ENCODE measurements around the gene POLR3GL. TPM values are rescaled to one million over a fixed set of nuclear protein-coding genes. Genes with fewer than 3 reads are reported as not detected.

POLR3GL gene
- total RNA-seq, 1 donor from 2014 or later = 12.0 TPM

DNA sequence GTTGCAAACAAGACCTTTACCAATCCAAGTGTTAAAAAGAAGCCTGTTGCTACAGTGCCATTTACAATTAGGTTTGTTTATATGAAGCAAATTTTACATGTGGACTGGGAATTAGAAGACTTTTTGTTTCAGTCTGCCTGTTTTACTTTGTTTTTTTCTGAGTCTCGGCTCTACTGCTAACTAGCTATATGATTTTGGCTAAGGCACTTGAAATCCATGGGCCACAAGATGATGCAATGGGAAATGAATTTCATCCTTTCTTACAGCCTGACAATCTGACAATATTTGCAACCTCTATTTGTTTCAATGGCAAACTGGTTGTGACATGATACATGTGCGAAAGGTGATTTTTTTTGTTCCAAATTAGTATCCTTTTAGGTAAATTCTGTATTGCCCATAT is 42.2 kb upstream of the POLR3GL start:
- Histone ChIP-seq H3K27ac (no peak overlapping the region), H3K4me3 (no peak overlapping the region), H2AFZ (replicated peaks) (no peak overlapping the region), H3K4me1 (peaks cover 13% of the 10 kb centered on the region), H3K9me3 (ENCODE audit: low read depth) (no peaks in the 10 kb centered on the region), H3K79me2 (ENCODE audit: low read depth) (peaks cover 16% of the 10 kb centered on the region), H3K27me3 (peaks cover 13% of the 10 kb centered on the region), H4K20me1 (ENCODE audit: low read depth) (no peaks in the 10 kb centered on the region), H3F3A (ENCODE audit: low read depth) (peaks cover 43% of the 10 kb centered on the region), H3K9ac (no peak overlapping the region), H3K36me3 (peaks cover 4% of the 10 kb centered on the region), H3K4me2 (no peak overlapping the region)
- peaks cover 23% of the 10 kb centered on the region for H3K4me1 Mint-ChIP-seq
- TF ChIP-seq, protein P1, sequence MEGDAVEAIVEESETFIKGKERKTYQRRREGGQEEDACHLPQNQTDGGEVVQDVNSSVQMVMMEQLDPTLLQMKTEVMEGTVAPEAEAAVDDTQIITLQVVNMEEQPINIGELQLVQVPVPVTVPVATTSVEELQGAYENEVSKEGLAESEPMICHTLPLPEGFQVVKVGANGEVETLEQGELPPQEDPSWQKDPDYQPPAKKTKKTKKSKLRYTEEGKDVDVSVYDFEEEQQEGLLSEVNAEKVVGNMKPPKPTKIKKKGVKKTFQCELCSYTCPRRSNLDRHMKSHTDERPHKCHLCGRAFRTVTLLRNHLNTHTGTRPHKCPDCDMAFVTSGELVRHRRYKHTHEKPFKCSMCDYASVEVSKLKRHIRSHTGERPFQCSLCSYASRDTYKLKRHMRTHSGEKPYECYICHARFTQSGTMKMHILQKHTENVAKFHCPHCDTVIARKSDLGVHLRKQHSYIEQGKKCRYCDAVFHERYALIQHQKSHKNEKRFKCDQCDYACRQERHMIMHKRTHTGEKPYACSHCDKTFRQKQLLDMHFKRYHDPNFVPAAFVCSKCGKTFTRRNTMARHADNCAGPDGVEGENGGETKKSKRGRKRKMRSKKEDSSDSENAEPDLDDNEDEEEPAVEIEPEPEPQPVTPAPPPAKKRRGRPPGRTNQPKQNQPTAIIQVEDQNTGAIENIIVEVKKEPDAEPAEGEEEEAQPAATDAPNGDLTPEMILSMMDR (IDR thresholded peaks at IDR 0.05) = no peak
- TF ChIP-seq EZH2phosphoT487 (IDR thresholded peaks at IDR 0.05) = no peak
- no peak for TF ChIP-seq EZH2 (IDR thresholded peaks at IDR 0.05)
- DNase-seq (ENCODE audit: low spot score) = no peak
- H3K4me3 Mint-ChIP-seq = no peak overlapping the region
- H3K27me3 Mint-ChIP-seq (ENCODE audit: insufficient read depth, low read depth) = no peaks in the 10 kb centered on the region
- H3K9me3 Mint-ChIP-seq = no peaks in the 10 kb centered on the region
- no peak overlapping the region for H3K27ac Mint-ChIP-seq
- peaks cover 16% of the 10 kb centered on the region for H3K36me3 Mint-ChIP-seq

DNA sequence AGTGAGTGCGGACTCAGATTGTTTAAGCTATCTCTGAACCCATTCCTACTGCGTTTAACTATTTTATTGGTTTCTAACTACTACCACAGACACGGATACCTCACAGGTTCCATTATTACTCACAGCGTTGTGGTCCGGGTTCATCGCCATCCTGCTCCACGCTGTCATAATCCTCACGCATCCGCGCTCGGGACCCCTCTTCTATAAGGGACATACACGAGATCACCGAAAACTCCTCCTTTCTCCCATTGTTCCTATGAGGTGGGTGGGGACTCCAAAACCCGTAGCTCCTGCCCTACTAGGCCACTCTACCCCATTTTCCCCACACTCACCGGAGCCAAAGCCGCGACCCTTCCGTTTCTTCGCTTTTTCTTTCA is 37.8 kb upstream of the POLR3GL start:
- H3K4me3 ChIP-seq = peak overlapping the region; percentile 78
- H3K27me3 ChIP-seq = no peaks in the 10 kb centered on the region
- H3K79me2 ChIP-seq (ENCODE audit: low read depth) = peaks cover 22% of the 10 kb centered on the region
- TF ChIP-seq EZH2phosphoT487 (IDR thresholded peaks at IDR 0.05) = no peak
- no peak for DNase-seq (ENCODE audit: low spot score)
- no peaks in the 10 kb centered on the region for H4K20me1 ChIP-seq (ENCODE audit: low read depth)
- H3K9me3 ChIP-seq (ENCODE audit: low read depth) = no peaks in the 10 kb centered on the region
- H2AFZ ChIP-seq (replicated peaks) = no peak overlapping the region
- H3K9ac ChIP-seq = peak overlapping the region; percentile 76
- peaks cover 7% of the 10 kb centered on the region for H3K4me1 ChIP-seq
- H3F3A ChIP-seq (ENCODE audit: low read depth) = peaks cover 42% of the 10 kb centered on the region
- peak overlapping the region; percentile 96 for H3K4me2 ChIP-seq
- H3K4me1 Mint-ChIP-seq = peaks cover 3% of the 10 kb centered on the region
- H3K36me3 Mint-ChIP-seq = peaks cover 16% of the 10 kb centered on the region
- peak overlapping the region; percentile 85 for H3K27ac ChIP-seq
- H3K9me3 Mint-ChIP-seq = no peaks in the 10 kb centered on the region
- H3K4me3 Mint-ChIP-seq = no peak overlapping the region
- H3K36me3 ChIP-seq = peaks cover 4% of the 10 kb centered on the region
- H3K27me3 Mint-ChIP-seq (ENCODE audit: insufficient read depth, low read depth) = peaks cover 4% of the 10 kb centered on the region
- H3K27ac Mint-ChIP-seq = no peak overlapping the region

DNA sequence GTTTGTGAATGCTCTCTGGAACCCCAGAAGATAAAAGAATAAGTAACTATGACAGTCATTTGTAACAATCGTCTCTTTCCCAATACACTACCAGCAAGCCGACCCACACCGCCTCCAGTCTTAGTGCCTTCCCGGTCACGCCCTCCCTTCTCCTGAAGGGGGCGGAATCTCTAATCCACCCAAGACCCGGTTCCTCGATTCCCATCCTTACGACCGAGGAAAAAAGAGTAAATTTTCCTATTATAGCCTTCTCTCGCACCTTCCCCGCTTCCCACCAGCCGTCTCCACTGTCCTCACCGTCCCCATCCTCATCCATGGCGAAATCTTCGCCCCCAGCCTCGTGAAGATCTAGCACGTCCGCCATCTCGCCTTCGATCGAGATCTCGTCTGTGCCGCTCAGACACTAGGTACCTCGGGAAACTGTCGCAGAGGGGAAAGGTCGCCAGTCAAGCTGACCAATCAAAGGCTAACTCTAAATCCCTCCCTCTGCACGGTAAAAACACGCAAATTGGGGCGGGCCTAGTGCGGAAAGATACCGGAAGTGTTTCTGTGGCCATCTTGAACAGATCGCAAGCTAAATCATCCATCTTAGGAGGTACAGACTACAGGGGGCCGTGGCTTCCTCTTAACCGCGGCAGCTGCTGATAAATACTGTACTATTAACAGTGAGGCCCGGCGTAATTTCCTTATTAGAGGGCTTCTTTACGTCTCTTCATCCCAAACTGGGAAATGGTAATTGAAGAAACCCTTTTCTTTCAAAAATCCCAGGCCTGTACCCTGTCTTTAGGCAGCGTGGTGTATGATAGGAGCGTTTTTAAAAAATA is 37.2 kb upstream of the POLR3GL start, which contains the start of gene RBM8A:
RBM8A (minus strand) TSS at position 422 of the 824 bp plus-strand sequence; CDS start at position 364, 58 bp downstream.
- Mint-ChIP-seq H3K27ac (no peak within 1 kb of the TSS), H3K27me3 (ENCODE audit: insufficient read depth, low read depth) (peaks cover 4% of the 10 kb centered on the region), H3K9me3 (no peaks in the 10 kb centered on the region), H3K4me3 (peak within 1 kb of the TSS; percentile 77), H3K36me3 (peaks cover 15% of the 10 kb centered on the region), H3K4me1 (peaks cover 4% of the 10 kb centered on the region)
- Histone ChIP-seq H3K79me2 (ENCODE audit: low read depth) (peaks cover 22% of the 10 kb centered on the region), H3K27ac (peak within 1 kb of the TSS; percentile 88), H3K4me1 (peaks cover 10% of the 10 kb centered on the region), H3K4me2 (peak within 1 kb of the TSS; percentile 96), H3K9me3 (ENCODE audit: low read depth) (no peaks in the 10 kb centered on the region), H3K36me3 (peaks cover 4% of the 10 kb centered on the region), H4K20me1 (ENCODE audit: low read depth) (no peaks in the 10 kb centered on the region), H3K9ac (peak within 1 kb of the TSS; percentile 94), H3F3A (ENCODE audit: low read depth) (peaks cover 39% of the 10 kb centered on the region), H2AFZ (replicated peaks) (peak within 1 kb of the TSS; percentile 92), H3K27me3 (no peaks in the 10 kb centered on the region), H3K4me3 (peak within 1 kb of the TSS; percentile 78)
- TF ChIP-seq EZH2phosphoT487 (IDR thresholded peaks at IDR 0.05) (no peak), EZH2 (IDR thresholded peaks at IDR 0.05) (no peak)
- TF ChIP-seq, protein P1 (IDR thresholded peaks at IDR 0.05) = peak; percentile 66
- DNase-seq (ENCODE audit: low spot score) = peak; percentile 96

Measured in neural progenitor cell (in vitro differentiated cells).